Testis (tissue), 2 donors: ENCODE measurements around the gene ZSWIM2.

Source experiments
- CTCF ChIP-seq, 3 experiments: fragments of 450-650 bp in 2 of 3; fragments of 200-600 bp in 1 of 3; sonication (generic) in 1 of 3; IDR thresholded peaks; one replicate each; pipeline ENCODE4 v1.5.1; 2016 to 2019; ENCODE audit warnings: antibody characterized with exemption in 3 of 3, mild to moderate bottlenecking in 2 of 3, moderate library complexity in 1 of 3
- POLR2A ChIP-seq: fragments of 450-650 bp; IDR thresholded peaks from one replicate; pipeline ENCODE4 v1.6.1; 2017; ENCODE audit warnings: antibody characterized with exemption, mild to moderate bottlenecking, moderate library complexity

DNA sequence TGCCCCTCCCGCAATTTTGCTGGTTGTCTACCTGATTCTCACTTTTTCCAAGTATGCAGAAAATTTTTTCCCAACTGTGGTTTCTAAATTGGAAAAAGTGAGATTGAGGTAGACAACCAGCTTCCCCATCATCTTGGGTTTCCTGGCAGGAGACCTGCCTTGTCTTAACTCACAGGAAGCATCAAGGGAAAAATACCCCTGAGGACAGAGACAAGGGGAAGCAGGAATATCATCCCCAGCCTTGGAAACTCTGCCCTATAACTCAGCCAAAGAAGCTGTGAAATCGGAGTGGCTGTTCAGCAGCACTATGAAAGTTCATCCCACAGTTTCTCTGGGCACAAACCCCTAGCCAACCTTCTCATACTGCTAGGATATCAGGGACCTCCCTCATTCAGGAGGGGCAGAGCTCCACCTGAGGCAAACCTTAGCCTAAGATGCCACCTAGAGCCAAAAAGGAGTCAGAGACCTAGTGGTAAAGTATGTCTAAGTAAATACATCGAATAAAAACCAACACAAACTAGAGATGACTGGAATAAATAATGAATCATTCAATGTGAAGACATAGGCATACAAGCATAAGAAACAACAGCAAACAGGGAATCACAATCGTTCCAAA, 68.2 kb downstream of the ZSWIM2 start:
- TF ChIP-seq POLR2A (no peak), CTCF (IDR thresholded peaks at IDR 0.05) (no peak)
